SK-N-MC (cell line): ENCODE data around the gene LTA4H.

Experiments
- EZH2 ChIP-seq: fragments of 200-600 bp; sonication (generic); IDR thresholded peaks from one replicate; pipeline ENCODE4 v1.6.1; 2017; ENCODE audit warnings: antibody characterized with exemption
- FOXP2 ChIP-seq: optimal IDR thresholded peaks from 2 replicates; pipeline ENCODE3; 2011; ENCODE audit warnings: mild to moderate bottlenecking, moderate library complexity; ENCODE audit not compliant: insufficient read depth; ENCODE audit errors: extremely low read length, control extremely low read depth
- POLR2AphosphoS5 ChIP-seq: IDR thresholded peaks from 2 replicates; pipeline ENCODE4 v1.6.1; 2012; ENCODE audit warnings: mild to moderate bottlenecking, low read depth, low read length, borderline replicate concordance

GRCh38 chr12:95955549-95956159 lies 79.7 kb downstream of the LTA4H start:
- TF ChIP-seq POLR2AphosphoS5 (no peak), EZH2 (no peak), FOXP2 (no peak)
